MCF 10A (cell line): ENCODE results near the gene DPEP1. TPM values are rescaled to one million over a fixed set of nuclear protein-coding genes. Genes with fewer than 3 reads are reported as not detected.

Source experiments
- BruUV-seq: library from RNA; stranded (reverse); fragments of 400-500 nt; replicated peaks from 2 replicates; lab custom pipeline; 2021; lab: Mats Ljungman, UMichigan
- CTCF ChIA-PET: fragments of 300-600 bp; sonication (Branson Sonifier 250); formaldehyde crosslinking; extraction: SDS; loops from one replicate; lab custom pipeline; 2021; ENCODE audit warnings: antibody characterized with exemption, inconsistent platforms; lab: Yijun Ruan, JAX
- POLR2A ChIA-PET: fragments of 300-600, 350-650 bp; sonication (Branson Sonifier 250); formaldehyde crosslinking; extraction: SDS; loops from one replicate; lab custom pipeline; 2020; ENCODE audit warnings: antibody characterized with exemption, inconsistent platforms; lab: Yijun Ruan, JAX
- DNase-seq: peaks from one replicate; pipeline ENCODE4 v3.0.0-alpha.2; 2018; ENCODE audit not compliant: unreplicated experiment
- H3K27ac Mint-ChIP-seq: one replicate; pipeline ENCODE4 v1.8.0; 2022; ENCODE audit warnings: mild to moderate bottlenecking, low read depth, mixed read lengths; ENCODE audit not compliant: unreplicated experiment
- H3K27me3 Mint-ChIP-seq: one replicate; pipeline ENCODE4 v1.8.0; 2022; ENCODE audit warnings: mixed read lengths; ENCODE audit not compliant: insufficient read depth, unreplicated experiment
- H3K36me3 Mint-ChIP-seq: one replicate; pipeline ENCODE4 v1.8.0; 2022; ENCODE audit warnings: mild to moderate bottlenecking, moderate library complexity, mixed read lengths; ENCODE audit not compliant: insufficient read depth, unreplicated experiment
- H3K4me1 Mint-ChIP-seq: one replicate; pipeline ENCODE4 v1.8.0; 2022; ENCODE audit warnings: mixed read lengths; ENCODE audit not compliant: insufficient read depth, unreplicated experiment
- H3K4me3 Mint-ChIP-seq: one replicate; pipeline ENCODE4 v1.8.0; 2022; ENCODE audit warnings: mild to moderate bottlenecking, moderate library complexity, mixed read lengths; ENCODE audit not compliant: unreplicated experiment
- H3K9me3 Mint-ChIP-seq: one replicate; pipeline ENCODE4 v1.8.0; 2022; ENCODE audit warnings: mixed read lengths; ENCODE audit not compliant: unreplicated experiment
- intact Hi-C: fragments of 100-400 bp; cut with micrococcal nuclease; formaldehyde crosslinking; loops from 2 replicates; pipeline ENCODE4 v1.14.1; 2022
- total RNA-seq: library from RNA; stranded (reverse); gene quantifications from 2 replicates; pipeline ENCODE4 v1.2.3, GENCODE V29; 2022
- TF ChIP-seq, protein P1 (sequence below): fragments of 200-600 bp; IDR thresholded peaks from one replicate; pipeline ENCODE4 v1.8.0; 2022; ENCODE audit warnings: antibody characterized with exemption, mild to moderate bottlenecking; ENCODE audit not compliant: unreplicated experiment

The DPEP1 gene
- total RNA-seq, 1 experiment from 2014 or later: 0.82 TPM

- no TSS peak for BruUV-seq
- no peaks in the 10 kb centered on the region for H3K27me3 Mint-ChIP-seq
- intact Hi-C loops: no loop called here
- ChIA-PET CTCF (interaction anchor here (0.6 to 2.1 kb wide), 2 partner anchors 12 to 413 kb away, joined by 5 to 8 read pairs; no protein-coding TSS in a partner anchor), POLR2A (no interaction called here)
- H3K4me1 Mint-ChIP-seq: peaks cover 5% of the 10 kb centered on the region
- TF ChIP-seq, protein P1, sequence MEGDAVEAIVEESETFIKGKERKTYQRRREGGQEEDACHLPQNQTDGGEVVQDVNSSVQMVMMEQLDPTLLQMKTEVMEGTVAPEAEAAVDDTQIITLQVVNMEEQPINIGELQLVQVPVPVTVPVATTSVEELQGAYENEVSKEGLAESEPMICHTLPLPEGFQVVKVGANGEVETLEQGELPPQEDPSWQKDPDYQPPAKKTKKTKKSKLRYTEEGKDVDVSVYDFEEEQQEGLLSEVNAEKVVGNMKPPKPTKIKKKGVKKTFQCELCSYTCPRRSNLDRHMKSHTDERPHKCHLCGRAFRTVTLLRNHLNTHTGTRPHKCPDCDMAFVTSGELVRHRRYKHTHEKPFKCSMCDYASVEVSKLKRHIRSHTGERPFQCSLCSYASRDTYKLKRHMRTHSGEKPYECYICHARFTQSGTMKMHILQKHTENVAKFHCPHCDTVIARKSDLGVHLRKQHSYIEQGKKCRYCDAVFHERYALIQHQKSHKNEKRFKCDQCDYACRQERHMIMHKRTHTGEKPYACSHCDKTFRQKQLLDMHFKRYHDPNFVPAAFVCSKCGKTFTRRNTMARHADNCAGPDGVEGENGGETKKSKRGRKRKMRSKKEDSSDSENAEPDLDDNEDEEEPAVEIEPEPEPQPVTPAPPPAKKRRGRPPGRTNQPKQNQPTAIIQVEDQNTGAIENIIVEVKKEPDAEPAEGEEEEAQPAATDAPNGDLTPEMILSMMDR: no peak
- DNase-seq: no peak
- no peak overlapping the region for H3K27ac Mint-ChIP-seq
- H3K9me3 Mint-ChIP-seq: no peaks in the 10 kb centered on the region
- no peak overlapping the region for H3K4me3 Mint-ChIP-seq
- peaks cover 38% of the 10 kb centered on the region for H3K36me3 Mint-ChIP-seq
These were observed 40.3 kb downstream of the DPEP1 start for GRCh38 chr16:89653656-89654295.

DNA sequence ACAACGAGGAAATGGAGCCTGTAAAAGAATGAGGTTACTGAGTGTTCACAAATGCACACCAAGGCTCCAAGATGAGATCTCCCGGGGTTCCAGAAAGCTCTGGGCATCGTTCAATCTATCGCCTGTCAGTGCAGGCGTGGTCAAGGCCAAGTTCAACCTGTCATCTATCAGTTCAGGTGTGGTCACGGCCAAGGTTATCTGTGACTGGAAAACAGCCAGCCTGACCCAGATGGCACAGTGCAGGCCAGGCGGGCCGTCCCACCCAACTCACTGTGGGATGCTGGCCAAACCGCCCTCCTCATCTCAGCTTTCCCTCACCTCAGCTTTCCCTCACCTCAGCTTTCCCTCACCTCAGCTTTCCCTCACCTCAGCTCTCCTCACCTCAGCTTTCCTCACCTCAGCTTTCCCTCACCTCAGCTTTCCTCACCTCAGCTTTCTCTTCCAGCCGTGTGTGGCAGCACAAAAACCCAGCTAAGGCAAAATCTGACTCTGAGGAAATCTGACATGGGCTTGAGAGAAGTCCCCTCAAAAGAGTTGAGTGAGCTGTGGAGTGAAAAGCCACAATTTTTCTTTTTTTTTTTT is 41.7 kb downstream of the DPEP1 start:
- POLR2A ChIA-PET: interaction anchor here (0.6 kb wide), 1 partner anchor 22 kb away, joined by 3 read pairs; no protein-coding TSS in a partner anchor
- intact Hi-C loops: no loop called here
- no peak overlapping the region for H3K4me3 Mint-ChIP-seq
- no peaks in the 10 kb centered on the region for H3K27me3 Mint-ChIP-seq
- TF ChIP-seq, protein P1: no peak
- peaks cover 31% of the 10 kb centered on the region for H3K36me3 Mint-ChIP-seq
- H3K9me3 Mint-ChIP-seq: no peaks in the 10 kb centered on the region
- no TSS peak for BruUV-seq
- no peak overlapping the region for H3K27ac Mint-ChIP-seq
- no peak for DNase-seq
- H3K4me1 Mint-ChIP-seq: peaks cover 7% of the 10 kb centered on the region
- CTCF ChIA-PET: interaction anchor here (0.5 to 0.8 kb wide), 4 partner anchors 19 to 58 kb away, joined by 3 to 5 read pairs (median 3); no protein-coding TSS in a partner anchor

DNA sequence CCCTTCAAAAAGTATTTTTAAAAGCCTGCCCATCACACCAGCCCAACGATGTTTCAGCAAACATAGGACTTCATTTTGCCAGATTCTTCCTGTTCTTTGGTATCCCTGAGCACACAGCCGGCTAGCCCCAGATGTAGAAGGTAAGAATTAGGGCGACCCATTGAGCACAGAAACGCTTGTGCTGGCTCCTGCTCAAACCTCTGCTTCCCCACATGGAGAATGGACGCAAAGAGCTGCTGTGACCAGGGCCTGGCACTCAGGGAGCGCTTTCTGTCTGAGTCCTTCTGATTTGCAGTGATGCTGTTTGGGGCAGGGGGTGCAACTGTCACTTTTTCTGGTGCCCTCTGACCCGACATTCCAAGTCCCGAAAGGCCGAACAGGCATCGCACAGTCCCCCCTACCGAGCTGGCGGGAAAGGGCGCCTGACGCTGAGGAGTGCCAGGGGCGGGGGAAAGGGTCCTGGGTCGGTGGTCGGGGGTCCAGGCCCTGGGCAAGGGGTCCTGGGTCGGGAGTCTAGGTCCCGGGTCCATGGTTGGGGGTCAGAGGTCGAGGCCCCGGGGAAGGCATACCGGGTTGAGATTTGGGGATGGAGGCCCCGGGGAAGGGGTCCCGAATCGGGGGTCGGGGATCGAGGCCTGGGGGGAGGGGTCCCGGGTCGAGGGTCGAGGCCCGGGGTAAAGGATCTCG is 43.1 kb downstream of the DPEP1 start:
- TF ChIP-seq, protein P1: no peak
- no peak for DNase-seq
- Mint-ChIP-seq H3K4me3 (peak overlapping the region; percentile 89), H3K27ac (peak overlapping the region; percentile 85), H3K9me3 (no peaks in the 10 kb centered on the region), H3K4me1 (peaks cover 7% of the 10 kb centered on the region), H3K36me3 (peaks cover 38% of the 10 kb centered on the region), H3K27me3 (no peaks in the 10 kb centered on the region)
- TSS peak; percentile 52 for BruUV-seq
- intact Hi-C loops: no loop called here
- CTCF ChIA-PET: no interaction called here
- POLR2A ChIA-PET: interaction anchor here (0.7 to 2.5 kb wide), 3 partner anchors 30 to 89 kb away, joined by 4 to 25 read pairs (median 17); partner anchors contain the start of genes CDK10 and SPATA2L
